Stimulated activated CD8-positive, alpha-beta memory T cell treated with anti-CD3 and anti-CD28 coated beads, Interleukin-2, amount 100 ng/mL, for 1 hour (primary cell): ENCODE measurements around the gene UBA1.

ENCODE experiments used
- DNase-seq, 2 donors: peaks; one replicate each; pipeline ENCODE4 v3.0.0-alpha.2; 2020; ENCODE audit warnings: low read depth in 2 of 2

The UBA1 gene

DNA sequence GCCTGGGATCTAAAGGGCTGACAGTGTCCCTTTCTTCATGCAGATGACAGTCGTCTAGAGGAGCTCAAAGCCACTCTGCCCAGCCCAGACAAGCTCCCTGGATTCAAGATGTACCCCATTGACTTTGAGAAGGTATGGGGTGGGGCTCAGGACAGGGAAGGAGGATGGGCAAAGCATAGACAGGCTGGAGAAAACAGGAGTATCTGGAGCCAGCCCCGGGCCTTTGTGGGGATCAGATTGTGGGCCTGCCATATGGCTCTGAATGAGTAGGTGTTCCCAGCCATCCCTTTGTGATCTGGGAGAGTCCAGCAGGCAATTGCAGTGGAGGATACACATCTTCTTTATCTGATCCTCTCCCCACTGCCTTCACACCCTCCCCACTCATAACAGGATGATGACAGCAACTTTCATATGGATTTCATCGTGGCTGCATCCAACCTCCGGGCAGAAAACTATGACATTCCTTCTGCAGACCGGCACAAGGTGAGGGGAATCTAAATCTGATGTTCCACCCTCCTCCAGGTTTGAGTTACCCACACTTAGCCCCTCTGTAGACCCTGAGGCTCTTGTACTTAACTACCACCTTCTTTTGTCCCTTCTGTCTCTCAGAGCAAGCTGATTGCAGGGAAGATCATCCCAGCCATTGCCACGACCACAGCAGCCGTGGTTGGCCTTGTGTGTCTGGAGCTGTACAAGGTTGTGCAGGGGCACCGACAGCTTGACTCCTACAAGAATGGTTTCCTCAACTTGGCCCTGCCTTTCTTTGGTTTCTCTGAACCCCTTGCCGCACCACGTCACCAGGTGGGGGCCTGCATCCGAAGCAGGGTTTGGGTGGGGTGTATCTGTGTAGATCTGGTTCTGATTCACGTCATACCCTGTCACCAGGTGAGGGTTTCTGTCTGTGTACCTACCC is 19.0 kb downstream of the UBA1 start:
- no peak for DNase-seq

- no peak for DNase-seq
Observed at GRCh38 chrX:47214435-47215077, 20.9 kb downstream of the UBA1 start.

- no peak for DNase-seq
Observed at GRCh38 chrX:47215291-47215900, 21.8 kb downstream of the UBA1 start.

GRCh38 chrX:47216393-47216925 is 22.8 kb downstream of the UBA1 start:
- DNase-seq: no peak

GRCh38 chrX:47217121-47217851 is 23.7 kb downstream of the UBA1 start:
- no peak for DNase-seq

DNA sequence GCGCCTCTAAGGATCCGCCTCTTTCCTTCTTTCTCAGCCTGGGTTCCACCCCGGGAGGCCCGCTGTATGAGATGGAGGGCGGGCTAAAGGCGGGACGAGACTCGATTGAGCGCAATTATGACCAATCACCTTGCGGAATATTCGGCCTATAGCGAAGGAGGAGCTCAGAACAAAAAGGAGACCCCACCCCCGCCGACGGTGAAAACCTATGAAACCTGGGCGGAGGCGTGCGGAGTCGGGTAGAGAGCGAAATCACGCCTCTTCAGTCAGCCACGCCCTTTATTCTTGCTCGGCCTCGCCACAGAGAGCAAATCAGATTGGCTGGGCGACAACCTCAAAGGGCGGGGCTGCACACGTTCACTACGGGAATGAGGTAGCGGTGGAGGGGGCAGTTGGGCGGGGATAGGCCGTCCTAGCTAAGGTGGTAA is 24.2 kb downstream of the UBA1 start:
- DNase-seq: peak; percentile 89 to 91

DNA sequence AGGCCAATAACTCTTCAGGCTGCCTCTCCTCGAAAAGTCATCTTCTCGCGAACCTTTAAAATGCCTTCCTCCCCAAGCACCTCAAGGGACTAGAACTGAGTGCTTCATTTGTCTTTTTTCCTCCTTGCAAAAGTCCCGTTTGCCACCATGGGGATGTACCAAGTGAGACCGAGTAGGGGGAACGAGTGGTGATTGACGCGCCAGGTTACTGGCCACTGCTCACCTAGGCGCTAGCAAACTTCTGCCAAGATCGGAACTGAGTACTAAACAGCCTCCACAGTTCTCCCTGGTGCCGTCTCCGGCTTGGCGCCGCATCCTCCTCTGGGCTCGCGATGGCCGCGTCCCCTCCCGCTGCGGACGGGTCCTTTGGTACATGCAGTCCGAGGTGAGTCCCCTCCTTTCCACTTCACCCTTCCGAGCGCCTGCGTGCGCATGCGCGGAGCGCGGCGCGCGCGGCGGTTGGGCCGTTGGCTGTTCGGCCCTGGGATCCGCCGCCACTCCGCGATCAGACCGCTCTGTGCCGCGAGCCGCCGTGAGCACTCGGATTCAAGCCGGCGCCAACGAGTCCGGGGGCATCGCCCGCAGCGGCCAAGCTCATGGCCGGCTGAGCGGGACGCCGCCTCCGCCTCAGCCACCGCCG is 24.8 kb downstream of the UBA1 start, which contains the start of gene CDK16:
Gene CDK16 (plus strand): TSS at position 402 of the 640 bp plus-strand sequence. CDS start 4,877 bp downstream, outside the sequence.
- peak; percentile 42 to 52 for DNase-seq

GRCh38 chrX:47218920-47219815 is 25.5 kb downstream of the UBA1 start:
- DNase-seq: no peak

- no peak for DNase-seq
Observed at GRCh38 chrX:47221756-47222155, 28.1 kb downstream of the UBA1 start.

GRCh38 chrX:47222751-47223350 is 29.2 kb downstream of the UBA1 start:
- DNase-seq: no peak

GRCh38 chrX:47223476-47224250 is 30.0 kb downstream of the UBA1 start:
- DNase-seq: no peak

DNA sequence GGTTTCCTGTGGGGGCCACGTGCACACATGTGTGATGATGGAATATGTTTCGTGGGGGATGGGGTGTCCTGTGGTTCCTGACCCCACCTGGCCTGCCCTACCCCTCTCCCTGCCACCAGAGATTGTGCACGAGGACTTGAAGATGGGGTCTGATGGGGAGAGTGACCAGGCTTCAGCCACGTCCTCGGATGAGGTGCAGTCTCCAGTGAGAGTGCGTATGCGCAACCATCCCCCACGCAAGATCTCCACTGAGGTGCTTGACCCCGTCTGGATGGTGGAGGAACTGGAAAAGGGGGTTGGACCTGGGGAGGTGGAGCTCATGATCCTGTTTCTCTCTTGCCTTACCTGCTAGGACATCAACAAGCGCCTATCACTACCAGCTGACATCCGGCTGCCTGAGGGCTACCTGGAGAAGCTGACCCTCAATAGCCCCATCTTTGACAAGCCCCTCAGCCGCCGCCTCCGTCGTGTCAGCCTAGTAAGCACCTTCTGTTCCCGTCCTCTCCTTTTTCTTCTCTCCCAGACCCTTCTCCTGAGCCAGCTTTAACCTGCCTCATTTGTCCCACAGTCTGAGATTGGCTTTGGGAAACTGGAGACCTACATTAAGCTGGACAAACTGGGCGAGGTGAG is 30.8 kb downstream of the UBA1 start:
- no peak for DNase-seq

DNA sequence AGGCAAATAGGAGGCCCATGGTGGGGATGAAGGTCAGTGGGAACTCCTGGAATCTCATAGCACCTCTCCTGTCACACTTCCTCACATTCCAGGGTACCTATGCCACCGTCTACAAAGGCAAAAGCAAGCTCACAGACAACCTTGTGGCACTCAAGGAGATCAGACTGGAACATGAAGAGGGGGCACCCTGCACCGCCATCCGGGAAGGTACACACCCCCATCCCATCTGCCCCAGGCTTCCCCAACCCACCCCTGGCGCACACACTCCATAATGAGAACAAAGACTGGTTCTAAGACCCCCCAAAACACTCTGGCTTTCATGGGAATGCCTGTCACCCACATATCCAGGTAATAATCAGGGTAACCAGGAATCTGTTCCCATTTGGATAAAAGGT is 31.3 kb downstream of the UBA1 start:
- no peak for DNase-seq

GRCh38 chrX:47226071-47226470 is 32.4 kb downstream of the UBA1 start:
- DNase-seq: no peak

DNA sequence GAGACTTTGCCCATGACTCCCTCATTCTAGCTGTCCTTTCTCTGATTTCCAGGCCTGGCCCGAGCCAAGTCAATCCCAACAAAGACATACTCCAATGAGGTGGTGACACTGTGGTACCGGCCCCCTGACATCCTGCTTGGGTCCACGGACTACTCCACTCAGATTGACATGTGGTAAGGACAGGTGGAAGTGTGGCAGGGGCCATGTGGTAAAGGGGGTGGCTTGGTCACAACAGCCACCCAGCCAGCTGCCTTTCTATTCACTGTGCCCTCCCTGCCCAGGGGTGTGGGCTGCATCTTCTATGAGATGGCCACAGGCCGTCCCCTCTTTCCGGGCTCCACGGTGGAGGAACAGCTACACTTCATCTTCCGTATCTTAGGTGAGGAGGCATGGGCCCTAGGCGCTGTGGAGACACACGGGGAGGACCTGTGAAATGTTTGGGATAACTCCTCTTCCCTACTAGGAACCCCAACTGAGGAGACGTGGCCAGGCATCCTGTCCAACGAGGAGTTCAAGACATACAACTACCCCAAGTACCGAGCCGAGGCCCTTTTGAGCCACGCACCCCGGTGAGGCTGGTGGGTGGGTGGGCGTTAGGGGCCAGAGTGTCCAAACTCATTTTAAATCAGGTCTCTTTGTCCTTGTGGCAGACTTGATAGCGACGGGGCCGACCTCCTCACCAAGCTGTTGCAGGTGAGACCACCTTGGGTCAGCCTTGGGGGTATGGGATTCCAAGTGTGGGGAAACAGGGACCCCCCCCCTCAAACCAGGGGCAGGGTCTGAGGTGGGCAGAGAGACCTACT is 33.1 kb downstream of the UBA1 start:
- no peak for DNase-seq

- DNase-seq: no peak
Observed at GRCh38 chrX:47227334-47227583, 33.6 kb downstream of the UBA1 start.

DNA sequence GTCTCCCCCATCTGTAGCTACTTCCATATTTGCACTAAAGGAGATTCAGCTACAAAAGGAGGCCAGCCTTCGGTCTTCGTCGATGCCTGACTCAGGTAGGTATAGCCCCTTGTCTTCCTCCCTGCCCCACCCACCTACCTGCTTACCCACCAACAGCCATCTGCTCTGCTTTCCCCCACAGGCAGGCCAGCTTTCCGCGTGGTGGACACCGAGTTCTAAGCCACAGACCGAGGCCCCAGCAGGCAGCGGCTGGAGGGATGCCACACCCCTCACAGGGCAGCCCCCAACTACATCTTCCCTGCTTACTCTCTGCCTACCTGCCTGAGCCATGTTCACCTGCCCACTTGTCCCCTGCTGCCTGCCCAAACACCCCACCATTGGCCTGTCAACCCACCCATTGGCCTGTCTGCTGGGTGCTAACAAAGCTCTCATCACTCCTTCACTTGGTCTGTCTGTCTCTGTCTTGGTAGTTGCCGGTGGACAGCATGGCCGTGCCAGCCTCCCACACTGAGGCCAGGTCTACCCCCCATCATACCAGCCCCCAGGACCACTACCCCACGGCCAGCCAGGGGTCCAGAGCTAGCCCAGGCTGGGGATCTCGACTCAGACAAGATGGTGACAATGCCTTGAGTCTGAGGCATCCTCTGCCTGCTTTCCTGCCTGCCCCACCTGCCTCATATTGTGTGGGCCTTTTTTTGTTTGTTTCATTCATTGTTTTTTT is 35.1 kb downstream of the UBA1 start:
- DNase-seq: no peak
